Endothelial cell of umbilical vein (primary cell): ENCODE measurements around the gene ZGLP1. TPM values are rescaled to one million over a fixed set of nuclear protein-coding genes. Genes with fewer than 3 reads are reported as not detected.

Experiments used
- BruUV-seq: library from RNA; stranded (reverse); fragments of 400-500 nt; replicated peaks from 2 replicates; lab custom pipeline; 2021; lab: Mats Ljungman, UMichigan
- CTCF ChIA-PET: fragments of 300-600, 350-600 bp; sonication (Branson Sonifier 250); formaldehyde crosslinking; loops from one replicate; lab custom pipeline; 2021; ENCODE audit warnings: antibody characterized with exemption, inconsistent platforms; lab: Charles Lee
- POLR2A ChIA-PET: fragments of 300-600, 350-600 bp; sonication (Branson Sonifier 250); formaldehyde crosslinking; loops from one replicate; lab custom pipeline; 2021; ENCODE audit warnings: antibody characterized with exemption, inconsistent platforms; lab: Charles Lee
- DNase-seq: peaks from one replicate; pipeline ENCODE4 v3.0.0-alpha.2; 2011; ENCODE audit warnings: low read depth, low spot score
- FAIRE-seq: peaks from 2 replicates; lab custom pipeline; 2011; peaks lifted over from hg19 to GRCh38; lab: Jason Lieb, UNC
- H2AFZ ChIP-seq: 2 replicates; pipeline ENCODE4 v1.6.0; 2012; ENCODE audit warnings: low read depth, low read length, control low read depth, inconsistent platforms
- H3K27ac ChIP-seq: 2 replicates; pipeline ENCODE4 v1.5.1; 2011; ENCODE audit warnings: low read depth, mild to moderate bottlenecking, control low read depth, low read length, moderate library complexity; ENCODE audit not compliant: insufficient read depth
- H3K27me3 ChIP-seq, 2 experiments: 2 replicates each; pipeline versions ENCODE4 v1.6.0 to v1.6.1; 2011; ENCODE audit warnings: low read length in 2 of 2, mixed read lengths in 1 of 2; ENCODE audit not compliant: control insufficient read depth in 2 of 2, insufficient read depth in 2 of 2
- H3K36me3 ChIP-seq, 2 experiments: 2 replicates in 1 of 2; 3 replicates in 1 of 2; pipeline ENCODE4 v1.5.1; 2011; ENCODE audit warnings: low read length in 2 of 2, mild to moderate bottlenecking in 1 of 2, moderate library complexity in 1 of 2; ENCODE audit not compliant: control insufficient read depth in 2 of 2, insufficient read depth in 2 of 2; ENCODE audit errors: extremely low read depth in 1 of 2
- H3K4me1 ChIP-seq: 3 replicates; pipeline ENCODE4 v1.5.1; 2011; ENCODE audit warnings: mild to moderate bottlenecking, low read length; ENCODE audit not compliant: control insufficient read depth, insufficient read depth; ENCODE audit errors: extremely low read depth
- H3K4me2 ChIP-seq: 2 replicates; pipeline ENCODE4 v1.6.1; 2011; ENCODE audit warnings: low read length, control low read depth, mixed read lengths; ENCODE audit not compliant: insufficient read depth
- H3K4me3 ChIP-seq, 3 experiments: fragments of 200-600 bp in 1 of 3; sonication (generic), shearing (Covaris generic) in 1 of 3; replicated peaks in 1 of 3; 2 replicates each; pipeline ENCODE4 v1.5.1; 2011 to 2016; ENCODE audit warnings: control low read depth in 3 of 3, low read length in 3 of 3, mild to moderate bottlenecking in 2 of 3, inconsistent platforms in 1 of 3, low read depth in 1 of 3, moderate library complexity in 1 of 3; ENCODE audit not compliant: insufficient read depth in 1 of 3
- H3K79me2 ChIP-seq: 2 replicates; pipeline ENCODE4 v1.6.0; 2012; ENCODE audit warnings: low read length, inconsistent platforms; ENCODE audit not compliant: control insufficient read depth, insufficient read depth
- H3K9ac ChIP-seq: replicated peaks from 2 replicates; pipeline ENCODE3; 2011; ENCODE audit warnings: low read length, control low read depth; ENCODE audit not compliant: insufficient read depth; ENCODE audit errors: extremely low read depth
- H3K9me1 ChIP-seq: replicated peaks from 3 replicates; pipeline ENCODE4 v1.6.0; 2011; ENCODE audit warnings: mild to moderate bottlenecking, low read length; ENCODE audit not compliant: control insufficient read depth, insufficient read depth; ENCODE audit errors: extremely low read depth
- H3K9me3 ChIP-seq: replicated peaks from 2 replicates; pipeline ENCODE4 v1.5.1; 2012; ENCODE audit warnings: low read length, inconsistent platforms; ENCODE audit not compliant: control insufficient read depth, insufficient read depth
- H4K20me1 ChIP-seq: replicated peaks from 2 replicates; pipeline ENCODE3; 2011; ENCODE audit warnings: mild to moderate bottlenecking, low read length; ENCODE audit not compliant: control insufficient read depth, insufficient read depth; ENCODE audit errors: extremely low read depth
- EZH2 ChIP-seq: IDR thresholded peaks from 2 replicates; pipeline ENCODE4 v1.6.1; 2012; ENCODE audit warnings: borderline replicate concordance, low read depth, mild to moderate bottlenecking, moderate library complexity, low read length, inconsistent platforms; ENCODE audit not compliant: severe bottlenecking
- GATA2 ChIP-seq: IDR thresholded peaks from 2 replicates; pipeline ENCODE4 v1.7.0; 2011; ENCODE audit warnings: low read depth, mild to moderate bottlenecking, moderate library complexity, mixed read lengths, low read length; ENCODE audit not compliant: insufficient read length, insufficient read depth
- JUN ChIP-seq: IDR thresholded peaks from 2 replicates; pipeline ENCODE4 v1.6.1; 2011; ENCODE audit warnings: borderline replicate concordance, low read depth; ENCODE audit not compliant: insufficient read length, insufficient read depth
- MAX ChIP-seq: IDR thresholded peaks from 2 replicates; pipeline ENCODE4 v1.6.1; 2011; ENCODE audit not compliant: insufficient read depth, insufficient read length
- MYC ChIP-seq: IDR thresholded peaks from one replicate; pipeline ENCODE4 v1.6.1; 2011; ENCODE audit warnings: mild to moderate bottlenecking, low read depth, low read length
- dilution Hi-C: fragments of 300-500 bp; cut with MboI; formaldehyde crosslinking; loops from one replicate; pipeline ENCODE4 v1.15.0; 2019; ENCODE audit warnings: low sequenced_read_pairs; ENCODE audit not compliant: extremely low pct_ligation_motif_present
- intact Hi-C: fragments of 100-400 bp; cut with micrococcal nuclease; formaldehyde crosslinking; loops from one replicate; pipeline ENCODE4 v1.10.0; 2022
- polyA plus RNA-seq, 4 experiments: library from polyadenylated mRNA; depleted of rRNA in 3 of 4; stranded (reverse) in 3 of 4; unstranded in 1 of 4; fragments of >200 nt; gene quantifications; 2 replicates each; pipeline versions ENCODE4 v1.2.1 to v1.2.3, GENCODE V29; 2011 to 2012; ENCODE audit warnings: missing spikeins in 1 of 4
- total RNA-seq: library from RNA; stranded (reverse); gene quantifications from 2 replicates; pipeline ENCODE4 v1.2.3, GENCODE V29; 2021

ZGLP1 gene
- total and polyA plus RNA-seq, 2 donors (not counting 3 experiments of a cell fraction or from before 2014, with no cell fraction given), result 1.6 to 2.9 TPM

- H3K9ac ChIP-seq, result no peak within 1 kb of the TSS
- ChIA-PET CTCF (interaction anchor here (0.7 to 2.4 kb wide), 8 partner anchors 10 to 127 kb away, joined by 3 to 29 read pairs (median 4); partner anchors contain the start of genes ICAM1 and ZGLP1), POLR2A (interaction anchor here (0.6 to 1.8 kb wide), 4 partner anchors 12 to 93 kb away, joined by 3 to 10 read pairs (median 7); partner anchors contain the start of gene ICAM1)
- intact Hi-C loops, result loop anchor here (2.0 kb wide), 1 partner anchor 45 kb away; no protein-coding TSS in a partner anchor
- H3K4me1 ChIP-seq, result peaks cover 27% of the 10 kb centered on the region
- DNase-seq (no peak), FAIRE-seq (no peak)
- no peaks in the 10 kb centered on the region for H3K9me3 ChIP-seq
- dilution Hi-C loops, result no loop called here
- H3K9me1 ChIP-seq, result no peaks in the 10 kb centered on the region
- H3K79me2 ChIP-seq, result no peaks in the 10 kb centered on the region
- H3K4me3 ChIP-seq, result peak within 1 kb of the TSS in 1 of 3 experiments; percentile 9
- peak within 1 kb of the TSS; percentile 51 for H3K4me2 ChIP-seq
- no peaks in the 10 kb centered on the region for H4K20me1 ChIP-seq
- no peaks in the 10 kb centered on the region for H3K36me3 ChIP-seq
- no peak within 1 kb of the TSS for H3K27ac ChIP-seq
- H3K27me3 ChIP-seq, result peaks cover 42 to 56% of the 10 kb centered on the region in 2 experiments
- H2AFZ ChIP-seq, result peak within 1 kb of the TSS; percentile 81
- BruUV-seq, result no TSS peak
- TF ChIP-seq GATA2 (no peak), EZH2 (peak; percentile 37)
These were observed 19.7 kb downstream of the ZGLP1 start, which contains the start of gene ICAM5 for GRCh38 chr19:10289836-10290356. TSS of gene ICAM5 (plus strand) at chr19:10289952. CDS start at chr19:10290044, 92 bp downstream.

- TF ChIP-seq MYC (no peak), JUN (no peak), MAX (peak; percentile 74), EZH2 (peak; percentile 12)
- dilution Hi-C loops, result no loop called here
- Histone ChIP-seq H3K4me3 (peak overlapping the region in 1 of 3 experiments; percentile 9), H3K9me3 (no peaks in the 10 kb centered on the region), H3K9ac (no peak overlapping the region), H4K20me1 (no peaks in the 10 kb centered on the region), H3K27ac (no peak overlapping the region), H3K27me3 (peaks cover 38 to 50% of the 10 kb centered on the region in 2 experiments), H3K4me2 (peak overlapping the region; percentile 51), H3K79me2 (no peaks in the 10 kb centered on the region), H3K9me1 (no peaks in the 10 kb centered on the region), H3K4me1 (peaks cover 27% of the 10 kb centered on the region), H3K36me3 (peaks cover 0 to 2% of the 10 kb centered on the region in 2 experiments), H2AFZ (peak overlapping the region; percentile 81)
- intact Hi-C loops, result no loop called here
- FAIRE-seq (no peak), DNase-seq (no peak)
- BruUV-seq, result no TSS peak
- ChIA-PET CTCF (interaction anchor here (0.7 to 2.4 kb wide), 8 partner anchors 9 to 127 kb away, joined by 3 to 29 read pairs (median 4); partner anchors contain the start of genes ICAM1 and ZGLP1), POLR2A (interaction anchor here (0.6 to 1.8 kb wide), 4 partner anchors 13 to 94 kb away, joined by 3 to 10 read pairs (median 7); partner anchors contain the start of gene ICAM1)
These were observed 20.3 kb downstream of the ZGLP1 start for GRCh38 chr19:10289167-10289835.
